HuH-7.5 (cell line): ENCODE data around the gene HEATR5A.
"Not testable (repeated sequence)": the region's sequence is repeated elsewhere in the genome, so short reads cannot be mapped to it uniquely, and the experiment has no call there.

ENCODE experiments used
- DNase-seq: peaks from one replicate; pipeline ENCODE4 v3.0.0; 2011; ENCODE audit warnings: low spot score

The HEATR5A gene

DNA sequence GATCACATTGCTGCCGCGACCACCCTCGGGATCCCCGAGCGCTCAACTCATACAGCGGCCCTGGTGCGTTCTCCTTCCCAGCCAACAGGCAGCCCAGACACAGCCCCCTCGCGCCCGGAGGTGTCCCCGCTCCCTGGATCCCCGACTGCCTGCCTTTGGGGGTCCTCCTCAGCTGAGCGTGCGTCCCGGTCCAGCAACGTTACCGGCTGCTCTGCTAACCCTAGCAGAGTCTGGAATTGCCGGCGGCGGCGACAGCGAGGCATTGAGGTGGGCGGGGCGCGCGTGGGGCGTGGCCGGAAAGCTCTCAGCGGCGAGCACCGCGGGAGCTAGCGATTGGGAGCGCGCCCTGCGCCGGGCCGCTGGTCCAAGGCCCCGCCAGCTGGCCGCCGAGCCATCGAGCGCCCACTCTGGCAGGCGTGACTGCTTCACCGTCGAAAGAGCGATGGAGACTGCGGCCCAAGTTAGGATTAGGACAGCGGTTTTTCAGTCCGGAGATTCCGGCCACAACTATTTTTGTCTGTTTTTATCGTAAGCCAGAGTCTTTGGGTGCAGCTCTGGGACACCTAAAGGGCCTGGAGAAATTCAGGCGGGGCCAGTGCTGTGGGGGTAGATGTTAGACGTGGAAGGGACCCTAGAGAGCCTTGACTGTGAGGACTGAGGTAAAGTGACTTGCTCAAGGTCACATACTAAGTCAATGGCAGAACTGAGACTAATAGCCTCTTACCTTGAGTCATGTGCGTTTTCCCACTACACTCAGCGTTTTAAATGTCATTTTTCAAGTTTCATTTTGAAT lies at the start of gene HEATR5A:
HEATR5A (minus strand) TSS at position 232 of the 793 bp plus-strand sequence. CDS start 17,575 bp downstream, outside the sequence.
- peak; percentile 100 for DNase-seq

DNA sequence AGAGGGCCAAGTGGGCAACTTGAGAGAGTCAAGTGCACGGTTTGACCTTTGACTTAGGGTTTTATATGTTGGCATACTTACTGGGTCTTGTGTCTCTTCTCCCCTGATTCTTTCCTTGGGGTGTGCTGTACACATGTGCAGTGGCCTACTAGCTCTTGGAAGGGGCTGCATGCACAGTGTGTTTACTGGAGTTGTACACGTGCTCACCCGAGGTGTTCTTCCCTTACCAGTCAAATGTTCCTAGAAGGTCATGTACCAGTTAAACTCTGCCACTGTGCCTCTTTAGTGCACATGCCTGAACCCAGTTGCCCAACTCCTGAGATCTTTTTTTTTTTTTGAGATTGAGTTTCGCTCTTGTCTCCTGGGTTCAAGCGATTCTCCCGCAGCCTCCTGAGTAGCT lies 46.2 kb upstream of the HEATR5A start:
- DNase-seq: no peak

DNA sequence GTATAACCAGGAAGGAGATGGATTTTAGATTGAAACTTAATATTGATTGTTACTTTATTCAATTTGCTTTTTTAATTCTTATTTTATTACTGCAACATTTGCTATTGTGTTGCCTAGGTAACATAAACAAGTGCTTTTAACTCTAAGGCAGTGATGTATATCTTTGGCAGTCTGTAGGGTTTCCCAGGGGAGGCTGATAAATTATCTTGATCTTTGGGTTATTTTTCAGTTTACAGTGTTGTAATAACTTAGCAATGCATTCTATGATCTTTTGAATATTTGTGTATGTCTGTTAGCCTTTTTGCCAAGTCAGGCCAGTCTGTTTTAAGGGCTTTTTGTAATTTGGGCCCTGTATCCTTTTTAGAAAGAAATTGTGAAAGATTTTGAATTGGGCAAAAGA lies 44.8 kb upstream of the HEATR5A start:
- DNase-seq: no peak

DNA sequence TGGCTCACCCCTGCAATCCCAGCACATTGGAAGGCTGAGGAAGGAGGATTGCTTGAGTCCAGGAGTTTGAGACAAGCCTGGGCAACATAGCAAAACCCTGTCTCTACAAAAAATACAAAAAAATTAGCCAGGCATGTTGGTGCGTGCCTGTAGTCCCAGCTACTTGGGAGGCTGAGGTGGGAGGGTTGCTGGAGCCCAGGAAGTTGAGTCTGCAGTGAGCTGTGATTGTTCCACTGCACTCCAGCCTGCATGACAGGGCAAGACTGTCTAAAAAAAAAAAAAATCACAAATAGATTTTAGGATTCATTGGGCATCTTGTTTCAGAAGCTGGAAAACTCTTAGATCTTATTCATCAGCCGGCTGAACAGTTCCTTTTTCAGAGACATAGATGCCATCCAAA lies 42.1 kb upstream of the HEATR5A start:
- DNase-seq: not testable (repeated sequence)

DNA sequence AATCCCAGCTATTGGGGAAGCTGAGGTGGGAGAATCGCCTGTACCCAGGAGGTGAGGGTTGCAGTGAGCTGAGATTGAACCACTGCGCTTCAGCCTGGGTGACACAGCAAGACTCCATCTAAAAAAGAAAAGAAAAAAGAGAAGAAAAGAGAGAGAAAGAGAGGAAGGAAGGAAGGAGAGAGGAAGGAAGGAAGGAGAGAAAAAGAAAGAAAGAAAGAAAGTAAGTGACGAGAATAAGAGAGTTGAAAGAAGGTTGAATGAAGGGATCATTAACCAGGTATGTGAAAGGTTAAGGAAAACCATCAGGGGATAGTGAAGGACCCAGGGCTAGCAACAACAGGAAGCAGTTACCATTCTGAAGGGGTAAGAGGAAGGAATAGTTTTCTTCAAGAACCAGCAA lies 41.2 kb upstream of the HEATR5A start:
- DNase-seq: no peak

DNA sequence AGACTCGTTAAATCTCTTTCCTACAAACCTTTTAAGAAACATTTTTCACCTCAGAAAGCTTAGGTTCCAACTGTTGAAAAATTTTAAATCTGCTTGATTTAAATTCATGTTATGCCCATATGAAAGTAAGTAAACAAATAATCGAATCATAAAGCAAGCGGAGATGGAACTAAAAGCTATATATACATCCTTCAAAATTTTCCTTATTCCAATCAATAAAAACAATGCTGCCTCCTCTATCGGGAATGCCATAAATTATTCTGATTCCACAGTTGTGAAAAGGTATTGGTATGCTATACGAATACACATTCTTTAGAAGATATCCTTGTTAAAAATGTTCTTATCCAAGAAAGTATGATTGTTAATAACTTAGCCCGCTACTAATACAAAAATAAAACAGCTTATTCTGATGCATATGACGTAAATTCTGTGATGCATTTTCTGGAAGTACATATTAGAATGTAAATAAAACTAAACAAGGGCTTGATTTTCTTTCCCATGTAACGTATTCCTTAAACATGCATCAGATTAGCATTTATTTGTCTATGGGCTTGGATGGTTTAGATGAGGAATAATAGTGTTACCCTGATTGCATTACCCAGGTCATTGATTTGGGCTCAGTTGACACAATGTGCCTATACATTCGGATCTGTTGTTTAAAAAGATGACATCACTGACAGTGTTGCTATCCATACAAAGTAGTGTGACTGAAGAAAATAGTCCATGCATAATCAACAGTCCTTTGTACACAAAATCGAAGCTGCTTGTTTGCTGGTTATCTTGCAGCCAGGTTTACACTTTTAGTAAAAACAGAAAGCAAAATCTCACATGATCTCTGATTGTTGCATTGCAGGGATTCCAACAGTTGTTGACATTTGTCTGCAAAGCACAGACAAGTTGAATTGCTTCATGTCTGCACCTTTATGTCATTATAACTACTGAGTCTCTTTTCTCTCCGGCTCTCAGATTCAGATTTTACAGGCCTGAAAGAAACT lies 37.6 kb upstream of the HEATR5A start:
- peak; percentile 90 for DNase-seq

DNA sequence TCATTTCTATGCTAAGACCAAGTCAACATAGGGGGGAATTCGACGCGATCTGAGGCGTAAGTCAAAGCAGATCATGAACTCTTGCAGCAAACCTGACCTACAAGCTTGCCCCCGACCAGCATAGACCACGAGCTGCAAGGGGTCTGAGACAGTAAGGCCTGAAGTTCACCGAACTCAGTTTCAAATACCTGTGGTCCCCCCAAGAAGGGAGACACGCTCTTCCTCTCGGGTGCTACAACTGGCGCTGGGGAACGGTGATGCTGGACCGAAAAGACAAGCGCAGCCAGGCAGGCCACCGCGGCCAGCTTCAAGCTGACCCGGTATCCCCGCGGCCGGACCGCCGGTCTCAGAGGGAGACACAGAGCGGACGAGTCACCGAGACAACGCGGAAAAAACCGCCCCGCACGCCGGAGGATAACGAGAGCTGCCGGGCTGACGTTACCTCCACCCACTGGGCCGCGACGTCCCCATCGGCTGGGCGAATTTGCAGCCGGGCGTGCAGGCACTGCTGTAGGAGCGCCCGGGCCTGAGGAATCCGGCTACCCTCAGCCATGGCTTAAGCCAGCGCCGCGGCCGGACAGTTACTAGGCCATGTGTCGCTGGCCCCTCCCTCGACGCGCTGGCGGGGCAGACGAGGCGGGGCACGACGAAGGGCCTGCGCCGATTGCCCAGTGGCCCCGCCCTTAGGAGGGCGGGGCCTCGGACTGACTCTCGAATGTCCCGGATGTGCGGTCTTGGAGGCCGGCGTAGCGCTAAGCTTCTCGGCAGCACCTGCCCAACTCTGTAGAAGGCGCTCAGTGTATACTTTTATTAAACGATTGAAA lies 36.7 kb upstream of the HEATR5A start, which contains the start of gene DTD2:
DTD2 (minus strand) TSS at position 666 of the 824 bp plus-strand sequence; CDS start at position 553, 113 bp downstream.
- DNase-seq: peak; percentile 99

DNA sequence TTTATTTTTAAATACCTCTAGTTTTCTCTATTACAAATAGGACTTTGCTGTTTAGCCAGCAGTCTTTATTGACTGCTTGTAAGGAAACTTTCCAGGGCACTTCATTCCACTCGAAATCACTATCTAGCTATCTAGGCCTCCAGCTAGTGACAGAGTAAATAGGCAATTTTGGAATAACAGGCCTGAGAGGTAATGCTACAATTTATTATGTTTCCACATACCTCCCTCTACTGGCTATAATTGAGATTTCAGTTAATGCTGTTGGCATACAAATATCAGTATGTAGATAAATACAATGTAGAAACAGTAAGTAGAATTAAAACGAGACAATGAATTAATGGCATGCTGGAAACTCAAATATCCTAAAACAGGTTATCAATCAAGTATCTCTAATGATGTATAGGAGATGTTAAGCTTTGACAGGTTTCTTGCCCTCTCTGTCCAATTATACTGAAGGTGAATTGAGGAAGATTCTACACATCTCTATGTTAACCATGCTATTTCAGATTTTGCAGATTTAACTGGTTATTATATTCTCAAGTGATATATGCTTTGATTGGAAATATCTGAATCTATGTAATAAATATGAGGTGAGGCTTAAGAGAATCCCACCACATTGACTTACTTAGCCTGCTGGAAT lies 29.7 kb upstream of the HEATR5A start:
- peak; percentile 75 for DNase-seq

DNA sequence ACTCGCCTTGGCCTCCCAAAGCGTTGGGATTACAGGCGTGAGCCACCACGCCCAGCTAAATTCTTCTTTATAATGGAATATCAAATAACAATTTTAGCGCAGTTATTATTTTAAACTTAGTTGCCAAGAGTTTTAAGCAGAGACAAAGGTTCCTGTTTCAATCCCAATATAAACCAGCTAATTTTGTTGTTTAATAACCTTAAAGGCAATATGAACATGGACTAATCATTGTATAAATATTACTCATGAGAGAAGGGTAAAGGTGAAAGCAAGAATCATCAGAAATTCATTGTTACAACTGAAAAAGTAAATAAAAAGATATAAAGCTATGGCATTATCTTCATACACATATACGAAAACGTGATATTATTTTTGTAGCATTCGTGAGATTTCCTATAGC lies 28.8 kb upstream of the HEATR5A start:
- no peak for DNase-seq

DNA sequence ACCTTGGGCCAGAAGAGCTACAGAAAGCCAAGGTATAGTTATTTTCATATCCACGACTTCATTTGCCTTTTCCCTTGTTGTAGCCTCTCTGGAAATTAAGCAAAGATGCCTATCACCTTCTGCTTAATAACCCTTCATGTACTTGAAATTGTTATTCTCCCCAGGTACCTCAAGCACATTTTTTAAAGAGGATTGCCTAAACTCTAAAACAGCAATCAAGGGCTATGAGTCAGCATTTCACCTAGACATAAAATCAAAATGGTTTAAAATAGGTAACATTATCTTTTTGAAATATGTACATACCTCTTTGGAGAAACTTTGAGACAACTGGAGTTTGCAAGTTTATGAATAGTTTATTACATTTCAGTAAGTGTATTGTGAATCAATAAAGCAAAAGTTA lies 25.4 kb upstream of the HEATR5A start:
- DNase-seq: no peak

DNA sequence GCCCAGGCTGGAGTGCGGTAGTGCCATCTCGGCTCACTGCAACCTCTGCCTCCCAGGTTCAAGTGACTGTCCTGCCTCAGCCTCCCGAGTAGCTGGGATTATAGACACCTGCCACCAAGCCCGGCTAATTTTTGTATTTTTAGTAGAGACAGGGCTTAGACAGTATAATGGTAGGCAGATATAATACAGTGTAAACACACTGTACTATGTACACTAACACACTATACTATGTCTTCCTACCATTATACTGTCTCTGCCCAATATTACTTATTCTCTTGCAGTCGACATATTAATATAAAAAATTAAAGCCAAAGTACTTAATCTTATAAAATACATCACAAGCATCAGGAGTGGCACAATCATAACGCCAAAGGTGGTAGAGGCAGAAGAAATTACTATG lies 21.9 kb upstream of the HEATR5A start:
- DNase-seq: no peak

DNA sequence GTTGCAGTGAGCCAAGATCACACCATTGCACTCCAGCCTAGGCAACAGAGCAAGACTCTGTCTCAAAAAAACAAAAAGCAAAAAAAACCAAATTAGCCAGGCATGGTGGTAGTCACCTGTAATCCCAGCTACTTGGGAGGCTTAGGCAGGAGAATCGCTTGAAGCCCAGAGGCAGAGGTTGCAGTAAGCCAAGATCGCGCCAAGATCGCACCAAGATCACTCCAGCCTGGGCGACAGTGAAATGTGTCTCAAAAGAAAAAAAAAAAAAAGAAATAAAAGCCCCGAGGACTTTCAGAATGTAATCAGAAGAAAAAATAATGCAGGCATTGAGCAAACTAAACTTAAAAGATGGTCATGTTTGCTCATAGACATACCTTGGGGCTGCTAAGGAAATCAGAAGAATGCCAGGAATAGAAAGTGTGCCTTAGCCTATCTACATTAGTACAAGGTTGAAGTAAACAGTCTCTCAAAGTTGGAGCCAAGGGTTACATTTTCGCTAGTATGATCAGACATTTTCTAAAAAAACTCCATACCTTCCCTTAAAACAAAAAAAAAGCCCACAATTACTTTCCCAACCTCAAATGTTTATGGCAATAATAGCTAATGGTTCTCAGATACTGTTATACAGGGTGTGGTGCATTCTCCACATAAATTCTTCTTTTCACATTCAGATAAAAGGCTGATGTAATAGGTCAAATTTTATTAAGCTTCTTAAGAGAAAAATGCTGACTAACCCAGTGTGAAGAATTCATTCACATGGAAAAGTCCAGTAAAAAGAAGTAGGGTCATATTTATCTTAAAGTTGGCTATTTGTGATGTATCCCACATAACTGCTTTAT lies 21.1 kb upstream of the HEATR5A start:
- DNase-seq: no peak

DNA sequence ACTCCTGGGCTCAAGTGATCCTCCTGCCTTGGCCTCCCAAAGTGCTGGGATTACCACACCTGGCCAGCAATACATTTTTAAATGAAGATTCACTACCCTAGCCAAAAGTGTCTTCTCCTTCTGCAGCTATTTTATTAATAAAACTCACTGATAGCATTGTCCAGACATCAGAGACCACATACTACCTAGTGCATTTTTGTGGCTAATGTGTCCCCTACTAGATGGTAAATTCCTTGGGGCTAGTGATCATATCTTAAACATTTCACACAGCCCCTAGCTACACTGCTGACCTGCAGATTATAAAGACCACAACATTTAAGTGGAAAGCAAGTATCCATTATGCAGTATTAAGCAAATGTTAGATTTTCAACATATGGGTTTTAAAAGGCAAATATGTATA lies 19.9 kb upstream of the HEATR5A start:
- DNase-seq: no peak

DNA sequence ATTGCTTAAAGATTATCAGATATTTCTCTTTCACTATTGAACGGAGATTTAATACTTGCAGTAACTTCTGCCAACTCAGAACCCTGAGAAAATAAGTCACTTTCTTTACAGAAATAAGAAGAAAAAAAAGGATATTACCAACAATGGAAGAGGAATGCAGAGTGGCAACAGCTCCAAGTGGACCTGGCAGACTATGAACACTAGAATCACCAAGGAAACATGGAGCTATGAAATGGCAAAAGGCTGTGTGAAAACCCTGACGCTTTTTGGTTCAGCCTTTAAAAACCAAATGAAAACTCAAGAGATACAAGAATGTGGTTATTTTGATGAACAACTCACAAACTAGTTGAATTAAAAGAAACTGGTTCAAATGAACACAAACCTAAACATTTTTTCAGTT lies 19.2 kb upstream of the HEATR5A start:
- DNase-seq: no peak

DNA sequence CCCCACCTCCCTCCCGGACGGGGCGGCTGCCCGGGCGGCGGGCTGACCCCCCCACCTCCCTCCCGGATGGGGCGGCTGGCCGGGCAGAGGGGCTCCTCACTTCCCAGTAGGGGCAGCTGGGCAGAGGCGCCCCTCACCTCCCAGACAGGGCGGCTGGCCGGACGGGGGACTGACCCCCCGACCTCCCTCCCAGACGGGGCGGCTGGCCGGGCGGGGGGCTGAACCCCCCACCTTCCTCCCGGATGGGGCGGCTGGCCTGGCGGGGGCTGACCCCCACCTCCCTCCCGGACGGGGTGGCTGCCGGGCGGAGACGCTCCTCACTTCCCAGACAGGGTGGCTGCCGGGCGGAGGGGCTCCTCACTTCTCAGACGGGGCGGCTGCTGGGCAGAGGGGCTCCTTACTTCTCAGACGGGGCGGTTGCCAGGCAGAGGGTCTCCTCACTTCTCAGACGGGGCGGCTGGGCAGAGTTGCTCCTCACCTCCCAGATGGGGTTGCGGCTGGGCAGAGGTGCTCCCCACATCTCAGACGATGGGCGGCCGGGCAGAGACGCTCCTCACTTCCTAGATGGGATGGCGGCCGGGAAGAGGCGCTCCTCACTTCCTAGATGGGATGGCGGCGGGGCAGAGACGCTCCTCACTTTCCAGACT lies 16.8 kb upstream of the HEATR5A start:
- not testable (repeated sequence) for DNase-seq

DNA sequence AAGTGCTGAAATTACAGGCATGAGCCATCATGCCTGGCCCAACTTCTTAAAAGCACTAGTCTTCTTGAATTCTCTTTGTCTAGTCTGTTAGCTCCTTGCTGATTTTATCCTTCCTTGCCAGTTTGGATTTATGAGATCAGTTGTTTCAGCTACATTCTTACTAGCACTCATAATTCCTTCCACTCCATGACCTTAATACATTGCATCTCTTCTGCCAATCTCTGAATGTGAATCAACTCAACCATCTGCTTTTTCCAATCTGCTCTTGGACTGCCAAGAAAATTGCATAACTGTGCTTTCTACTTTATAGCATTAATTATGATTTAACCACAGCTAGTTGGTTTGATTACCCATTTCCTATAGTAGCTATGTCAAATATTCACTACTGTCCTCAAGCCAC lies 14.9 kb upstream of the HEATR5A start:
- DNase-seq: no peak

DNA sequence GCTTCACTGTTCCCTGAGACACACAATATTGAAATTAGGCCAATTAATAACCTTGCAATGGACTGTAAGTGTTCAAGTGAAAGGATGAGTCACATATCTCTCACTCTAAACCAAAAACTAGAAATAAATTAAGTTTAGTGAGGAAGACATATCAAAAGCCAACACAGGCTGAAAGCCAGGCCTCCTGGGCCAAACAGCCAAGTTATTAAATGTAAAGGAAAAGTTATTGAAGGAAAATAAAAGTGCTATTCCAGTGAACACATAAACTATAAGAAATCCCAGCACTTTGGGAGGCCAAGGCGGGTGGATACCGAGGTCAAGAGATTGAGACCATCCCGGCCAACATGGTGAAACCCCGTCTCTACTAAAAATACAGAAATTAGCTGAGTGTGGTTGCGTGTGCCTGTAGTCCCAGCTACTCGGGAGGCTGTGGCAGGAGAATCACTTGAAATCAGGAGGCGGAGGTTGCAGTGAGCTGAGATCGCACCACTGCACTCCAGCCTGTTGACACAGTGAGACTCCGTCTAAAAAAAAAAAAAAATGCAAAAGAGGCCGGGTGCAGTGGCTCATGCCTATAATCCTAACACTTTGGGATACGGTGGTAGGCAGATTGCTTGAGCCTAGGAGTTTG lies 10.4 kb upstream of the HEATR5A start:
- DNase-seq: no peak

DNA sequence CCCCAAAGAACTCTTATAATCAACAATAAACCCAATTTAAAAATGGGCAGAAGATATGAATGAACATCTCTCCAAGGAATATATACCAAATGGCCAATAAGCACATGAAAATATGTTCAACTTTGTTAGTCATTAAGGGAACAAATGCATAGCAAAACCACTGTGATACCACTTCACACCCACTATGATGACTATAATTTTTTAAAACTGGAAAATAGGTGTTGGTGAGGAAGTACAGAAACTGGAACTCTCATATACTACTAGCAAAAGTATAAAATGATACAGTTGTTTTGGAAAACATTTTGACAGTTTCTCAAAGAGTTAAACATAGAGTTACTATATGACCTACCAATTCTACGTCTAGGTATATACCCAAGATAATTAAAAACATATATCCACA lies 9.4 kb upstream of the HEATR5A start:
- no peak for DNase-seq

DNA sequence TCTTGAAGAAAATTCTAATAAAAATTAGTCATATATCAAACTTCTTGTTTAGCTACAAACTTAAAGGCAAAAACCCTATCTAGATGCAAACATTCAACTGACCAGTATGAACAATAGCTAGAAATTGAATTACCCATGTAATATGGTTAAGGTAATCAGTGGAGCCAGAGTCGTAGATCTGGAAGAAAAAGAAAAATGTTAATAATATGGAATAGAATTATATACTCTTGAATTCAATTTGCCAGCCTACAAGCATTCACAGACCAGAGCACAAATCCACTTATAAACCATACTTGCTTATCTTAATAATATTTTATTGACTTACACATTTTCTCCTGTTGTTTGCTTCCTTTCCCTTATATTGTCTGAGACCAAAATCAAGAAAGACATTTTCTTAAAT lies 7.7 kb upstream of the HEATR5A start:
- no peak for DNase-seq

DNA sequence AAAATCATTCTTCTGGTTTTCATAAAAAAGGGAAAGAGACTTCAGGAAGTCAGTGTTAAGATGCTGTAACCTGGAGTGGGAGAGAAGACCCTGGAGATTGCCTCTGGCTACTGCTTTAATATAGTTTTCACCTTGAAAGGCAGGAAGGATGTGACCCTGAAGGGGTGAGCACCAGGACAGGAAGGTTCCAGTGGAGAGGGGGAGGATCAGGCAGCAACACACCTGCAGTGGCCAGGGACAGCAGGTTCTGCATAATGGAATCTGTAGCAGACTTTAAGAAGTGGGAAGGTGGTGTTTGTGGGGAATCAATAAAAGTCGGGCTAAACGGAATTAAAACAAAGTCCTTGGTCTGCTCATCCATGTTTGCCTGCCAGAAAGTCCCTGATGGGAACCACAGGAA lies 6.3 kb upstream of the HEATR5A start:
- no peak for DNase-seq
